Upper lobe of left lung (tissue), 4 donors: ENCODE results near the gene KCNMA1.

Experiments
- POLR2A ChIP-seq, 4 donors: fragments of 450-650 bp; IDR thresholded peaks; one replicate each; pipeline ENCODE4 v1.5.1; 2016 to 2017; ENCODE audit warnings: antibody characterized with exemption in 4 of 4, mild to moderate bottlenecking in 2 of 4
- POLR2AphosphoS5 ChIP-seq, 2 donors: sonication (generic); formaldehyde crosslinking; IDR thresholded peaks; one replicate each; pipeline ENCODE4 v1.5.1; 2017; ENCODE audit warnings: antibody characterized with exemption in 2 of 2
- TF ChIP-seq, protein P1 (sequence below), 6 experiments: fragments of 450-650 bp in 4 of 6; fragments of 200-600 bp in 2 of 6; sonication (generic) in 2 of 6; IDR thresholded peaks; one replicate each; pipeline ENCODE4 v1.5.1; 2016 to 2019; ENCODE audit warnings: antibody characterized with exemption in 6 of 6

DNA sequence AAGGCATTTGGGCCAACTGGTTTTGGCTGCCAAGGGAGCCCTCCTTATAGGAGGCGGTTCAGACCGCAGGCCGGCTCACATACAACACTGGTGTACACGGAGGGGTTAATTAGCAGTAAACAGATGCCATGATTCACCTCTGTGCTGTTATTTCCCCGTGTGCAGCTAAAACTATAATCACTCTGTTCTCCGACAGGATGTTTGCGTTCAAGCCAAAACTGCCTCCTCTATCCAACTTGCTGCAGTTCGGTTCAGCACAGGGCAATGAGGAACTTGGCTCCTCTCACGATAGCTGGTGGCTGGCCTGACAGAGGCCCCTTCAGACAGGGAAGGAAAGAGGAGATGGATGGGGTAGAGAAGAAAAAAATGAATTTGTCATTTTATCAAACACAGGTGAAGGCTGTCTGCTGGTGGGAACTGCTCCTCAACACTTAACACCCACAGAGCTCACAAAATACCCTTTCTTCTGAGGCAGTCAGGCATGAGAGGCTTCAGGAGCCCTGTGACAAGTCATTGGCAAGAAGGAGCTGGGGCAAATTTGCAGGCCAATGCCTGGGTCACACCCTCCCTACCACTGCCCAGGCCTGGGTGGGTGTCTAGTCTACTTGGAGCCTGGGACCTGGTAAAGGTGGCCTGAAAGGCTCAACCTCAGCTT is 24.0 kb downstream of the KCNMA1 start:
- TF ChIP-seq, protein P1, sequence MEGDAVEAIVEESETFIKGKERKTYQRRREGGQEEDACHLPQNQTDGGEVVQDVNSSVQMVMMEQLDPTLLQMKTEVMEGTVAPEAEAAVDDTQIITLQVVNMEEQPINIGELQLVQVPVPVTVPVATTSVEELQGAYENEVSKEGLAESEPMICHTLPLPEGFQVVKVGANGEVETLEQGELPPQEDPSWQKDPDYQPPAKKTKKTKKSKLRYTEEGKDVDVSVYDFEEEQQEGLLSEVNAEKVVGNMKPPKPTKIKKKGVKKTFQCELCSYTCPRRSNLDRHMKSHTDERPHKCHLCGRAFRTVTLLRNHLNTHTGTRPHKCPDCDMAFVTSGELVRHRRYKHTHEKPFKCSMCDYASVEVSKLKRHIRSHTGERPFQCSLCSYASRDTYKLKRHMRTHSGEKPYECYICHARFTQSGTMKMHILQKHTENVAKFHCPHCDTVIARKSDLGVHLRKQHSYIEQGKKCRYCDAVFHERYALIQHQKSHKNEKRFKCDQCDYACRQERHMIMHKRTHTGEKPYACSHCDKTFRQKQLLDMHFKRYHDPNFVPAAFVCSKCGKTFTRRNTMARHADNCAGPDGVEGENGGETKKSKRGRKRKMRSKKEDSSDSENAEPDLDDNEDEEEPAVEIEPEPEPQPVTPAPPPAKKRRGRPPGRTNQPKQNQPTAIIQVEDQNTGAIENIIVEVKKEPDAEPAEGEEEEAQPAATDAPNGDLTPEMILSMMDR (IDR thresholded peaks at IDR 0.05) = no peak
- TF ChIP-seq POLR2A (IDR thresholded peaks at IDR 0.05) (no peak), POLR2AphosphoS5 (IDR thresholded peaks at IDR 0.05) (no peak)
